Type B pancreatic cell (in vitro differentiated cells): Measurements from ENCODE around the gene AHRR. TPM values are rescaled to one million over a fixed set of nuclear protein-coding genes. Genes with fewer than 3 reads are reported as not detected.

Experiments used
- DNase-seq: peaks from one replicate; pipeline ENCODE4 v3.0.0; 2021; ENCODE audit warnings: mixed read lengths; ENCODE audit not compliant: unreplicated experiment; ENCODE audit errors: extremely low spot score
- H3K27ac Mint-ChIP-seq: 2 replicates; pipeline ENCODE4 v1.8.0; 2021; ENCODE audit warnings: mild to moderate bottlenecking, mixed read lengths
- H3K27me3 Mint-ChIP-seq: 2 replicates; pipeline ENCODE4 v1.8.0; 2021; ENCODE audit warnings: mixed read lengths
- H3K36me3 Mint-ChIP-seq: 2 replicates; pipeline ENCODE4 v1.8.0; 2021; ENCODE audit warnings: mixed read lengths
- H3K4me1 Mint-ChIP-seq: one replicate; pipeline ENCODE4 v1.8.0; 2021; ENCODE audit warnings: mixed read lengths; ENCODE audit not compliant: unreplicated experiment
- H3K4me3 Mint-ChIP-seq: 2 replicates; pipeline ENCODE4 v1.8.0; 2021; ENCODE audit warnings: mild to moderate bottlenecking, mixed read lengths
- H3K9me3 Mint-ChIP-seq: 2 replicates; pipeline ENCODE4 v1.8.0; 2021; ENCODE audit warnings: mixed read lengths
- CTCF ChIP-seq: fragments of 200-600 bp; sonication (generic); conservative IDR thresholded peaks from 2 replicates; pipeline ENCODE4 v1.5.0; 2021; ENCODE audit warnings: antibody characterized with exemption, mild to moderate bottlenecking
- total RNA-seq: library from RNA; stranded (reverse); gene quantifications from 2 replicates; pipeline ENCODE4 v1.2.1, GENCODE V29; 2021; ENCODE audit warnings: low replicate concordance

Gene AHRR
- total RNA-seq, 1 donor from 2014 or later = 13.4 TPM

- H3K4me1 Mint-ChIP-seq = peaks cover 17% of the 10 kb centered on the region
- peaks cover 6% of the 10 kb centered on the region for H3K9me3 Mint-ChIP-seq
- H3K4me3 Mint-ChIP-seq = no peak overlapping the region
- H3K27ac Mint-ChIP-seq = no peak overlapping the region
- DNase-seq = no peak
- no peaks in the 10 kb centered on the region for H3K27me3 Mint-ChIP-seq
- peaks cover 4% of the 10 kb centered on the region for H3K36me3 Mint-ChIP-seq
- TF ChIP-seq CTCF = no peak
Observed at GRCh38 chr5:425714-426113, 104.2 kb downstream of the AHRR start.

- H3K27me3 Mint-ChIP-seq = no peaks in the 10 kb centered on the region
- no peak for DNase-seq
- no peak for TF ChIP-seq CTCF
- peaks cover 4% of the 10 kb centered on the region for H3K36me3 Mint-ChIP-seq
- H3K4me1 Mint-ChIP-seq = peaks cover 17% of the 10 kb centered on the region
- H3K27ac Mint-ChIP-seq = no peak overlapping the region
- H3K9me3 Mint-ChIP-seq = peaks cover 6% of the 10 kb centered on the region
- no peak overlapping the region for H3K4me3 Mint-ChIP-seq
Observed at GRCh38 chr5:426392-426976, 105.0 kb downstream of the AHRR start.

GRCh38 chr5:427415-428087, 106.0 kb downstream of the AHRR start:
- H3K4me3 Mint-ChIP-seq = no peak overlapping the region

GRCh38 chr5:428219-428618, 106.7 kb downstream of the AHRR start:
- H3K27ac Mint-ChIP-seq = no peak overlapping the region
- H3K4me1 Mint-ChIP-seq = peaks cover 22% of the 10 kb centered on the region
- H3K4me3 Mint-ChIP-seq = no peak overlapping the region
- peaks cover 4% of the 10 kb centered on the region for H3K36me3 Mint-ChIP-seq
- peak; percentile 56 for DNase-seq
- H3K27me3 Mint-ChIP-seq = no peaks in the 10 kb centered on the region
- TF ChIP-seq CTCF = no peak
- peaks cover 6% of the 10 kb centered on the region for H3K9me3 Mint-ChIP-seq

More at GRCh38 chr5:427415-428087, 106.0 kb downstream of the AHRR start:
- H3K4me1 Mint-ChIP-seq = peaks cover 26% of the 10 kb centered on the region
- H3K27me3 Mint-ChIP-seq = no peaks in the 10 kb centered on the region
- H3K36me3 Mint-ChIP-seq = peaks cover 4% of the 10 kb centered on the region
- no peak for TF ChIP-seq CTCF
- H3K9me3 Mint-ChIP-seq = peaks cover 6% of the 10 kb centered on the region
- H3K27ac Mint-ChIP-seq = no peak overlapping the region
- DNase-seq = peak; percentile 60

- peak; percentile 64 for DNase-seq
- Mint-ChIP-seq H3K4me1 (peaks cover 18% of the 10 kb centered on the region), H3K36me3 (peaks cover 4% of the 10 kb centered on the region)
Observed at GRCh38 chr5:428754-429452, 107.4 kb downstream of the AHRR start.

More at GRCh38 chr5:428754-429452, 107.4 kb downstream of the AHRR start:
- Mint-ChIP-seq H3K4me3 (no peak overlapping the region), H3K9me3 (peaks cover 6% of the 10 kb centered on the region), H3K27me3 (no peaks in the 10 kb centered on the region), H3K27ac (no peak overlapping the region)
- TF ChIP-seq CTCF = no peak
